ENCODE data around the gene DGKE.

DGKE gene

GRCh38 chr17:56908001-56908542 lies 74.1 kb downstream of the DGKE start:
- DNase-seq (ENCODE audit: low read depth), result peak; percentile 87
- no peak overlapping the region for H3K4me3 ChIP-seq (ENCODE audit: low read depth, low read length)
- no peak for TF ChIP-seq CTCF (IDR thresholded peaks at IDR 0.05; ENCODE audit: insufficient read depth, low read depth, low read length, missing control alignments)

GRCh38 chr17:56909742-56910508 lies 76.0 kb downstream of the DGKE start:
- peak overlapping the region; percentile 80 for H3K4me3 ChIP-seq (ENCODE audit: low read depth, low read length)
- TF ChIP-seq CTCF (IDR thresholded peaks at IDR 0.05; ENCODE audit: insufficient read depth, low read depth, low read length, missing control alignments), result no peak
- no peak for DNase-seq (ENCODE audit: low read depth)

- H3K4me3 ChIP-seq (ENCODE audit: low read depth, low read length), result peak overlapping the region; percentile 80
- DNase-seq (ENCODE audit: low read depth), result no peak
- no peak for TF ChIP-seq CTCF (IDR thresholded peaks at IDR 0.05; ENCODE audit: insufficient read depth, low read depth, low read length, missing control alignments)
Measured at GRCh38 chr17:56910509-56911235, 76.7 kb downstream of the DGKE start.

- peak overlapping the region; percentile 80 for H3K4me3 ChIP-seq (ENCODE audit: low read depth, low read length)
- no peak for TF ChIP-seq CTCF (IDR thresholded peaks at IDR 0.05; ENCODE audit: insufficient read depth, low read depth, low read length, missing control alignments)
- DNase-seq (ENCODE audit: low read depth), result no peak
Measured at GRCh38 chr17:56912105-56912999, 78.4 kb downstream of the DGKE start.

- H3K4me3 ChIP-seq (ENCODE audit: low read depth, low read length), result peak overlapping the region; percentile 80
- no peak for DNase-seq (ENCODE audit: low read depth)
- TF ChIP-seq CTCF (IDR thresholded peaks at IDR 0.05; ENCODE audit: insufficient read depth, low read depth, low read length, missing control alignments), result no peak
Measured at GRCh38 chr17:56913000-56913311, 79.0 kb downstream of the DGKE start.

GRCh38 chr17:56913353-56913866 lies 79.5 kb downstream of the DGKE start:
- H3K4me3 ChIP-seq (ENCODE audit: low read depth, low read length), result peak overlapping the region; percentile 80
- no peak for TF ChIP-seq CTCF (IDR thresholded peaks at IDR 0.05; ENCODE audit: insufficient read depth, low read depth, low read length, missing control alignments)
- DNase-seq (ENCODE audit: low read depth), result no peak

Data from GM12865 (cell line).